HG03439 (cell line): ENCODE results near the gene ADARB1.
"Not testable (repeated sequence)": the region's sequence is repeated elsewhere in the genome, so short reads cannot be mapped to it uniquely, and the experiment has no call there.

Experiments used
- ATAC-seq: cut with Tn5 transposase; IDR thresholded peaks from one replicate; pipeline ENCODE4 v1.9.1; 2021; ENCODE audit warnings: mild to moderate bottlenecking, moderate library complexity; ENCODE audit not compliant: unreplicated experiment

ADARB1 gene, protein sequence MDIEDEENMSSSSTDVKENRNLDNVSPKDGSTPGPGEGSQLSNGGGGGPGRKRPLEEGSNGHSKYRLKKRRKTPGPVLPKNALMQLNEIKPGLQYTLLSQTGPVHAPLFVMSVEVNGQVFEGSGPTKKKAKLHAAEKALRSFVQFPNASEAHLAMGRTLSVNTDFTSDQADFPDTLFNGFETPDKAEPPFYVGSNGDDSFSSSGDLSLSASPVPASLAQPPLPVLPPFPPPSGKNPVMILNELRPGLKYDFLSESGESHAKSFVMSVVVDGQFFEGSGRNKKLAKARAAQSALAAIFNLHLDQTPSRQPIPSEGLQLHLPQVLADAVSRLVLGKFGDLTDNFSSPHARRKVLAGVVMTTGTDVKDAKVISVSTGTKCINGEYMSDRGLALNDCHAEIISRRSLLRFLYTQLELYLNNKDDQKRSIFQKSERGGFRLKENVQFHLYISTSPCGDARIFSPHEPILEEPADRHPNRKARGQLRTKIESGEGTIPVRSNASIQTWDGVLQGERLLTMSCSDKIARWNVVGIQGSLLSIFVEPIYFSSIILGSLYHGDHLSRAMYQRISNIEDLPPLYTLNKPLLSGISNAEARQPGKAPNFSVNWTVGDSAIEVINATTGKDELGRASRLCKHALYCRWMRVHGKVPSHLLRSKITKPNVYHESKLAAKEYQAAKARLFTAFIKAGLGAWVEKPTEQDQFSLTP

GRCh38 chr21:45074048-45074817 lies at the start of gene ADARB1:
ADARB1 (plus strand) TSS chr21:45074580; CDS start chr21:45171657, 97,077 bp downstream.
- ATAC-seq = no peak

DNA sequence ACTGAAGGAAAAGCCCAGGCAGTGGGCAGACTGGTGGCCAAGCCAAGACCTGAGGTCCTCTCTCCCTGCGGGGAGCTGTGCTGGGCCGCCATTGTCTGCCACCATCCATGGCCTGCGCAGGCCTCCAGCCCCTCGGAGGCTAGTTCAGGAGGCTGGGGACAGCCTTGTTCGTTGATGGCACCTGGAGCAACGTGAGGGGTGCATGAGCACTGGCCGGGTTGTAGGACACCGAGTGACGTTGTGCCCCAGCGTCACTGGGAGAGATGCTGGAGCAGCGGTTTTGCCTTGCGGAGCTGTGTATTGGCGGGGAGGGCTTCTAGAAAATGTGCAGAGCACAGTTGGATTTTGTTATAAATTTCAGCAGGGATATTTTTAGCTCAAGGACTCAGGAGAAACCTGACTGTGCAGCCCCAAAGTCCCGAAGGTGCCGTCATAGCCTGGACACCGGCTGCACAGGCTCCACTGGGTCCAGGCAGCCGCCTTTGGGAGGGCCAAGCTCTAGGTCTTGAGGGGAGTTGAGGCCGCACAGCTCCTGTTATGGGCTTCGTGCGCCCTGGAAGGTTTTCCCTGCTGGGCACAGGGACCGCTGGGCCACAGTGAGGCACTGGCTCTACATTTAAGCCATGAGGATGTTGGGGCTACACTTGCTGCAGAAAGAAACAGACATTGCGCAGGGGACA lies 48.2 kb upstream of the ADARB1 start:
- ATAC-seq = no peak

DNA sequence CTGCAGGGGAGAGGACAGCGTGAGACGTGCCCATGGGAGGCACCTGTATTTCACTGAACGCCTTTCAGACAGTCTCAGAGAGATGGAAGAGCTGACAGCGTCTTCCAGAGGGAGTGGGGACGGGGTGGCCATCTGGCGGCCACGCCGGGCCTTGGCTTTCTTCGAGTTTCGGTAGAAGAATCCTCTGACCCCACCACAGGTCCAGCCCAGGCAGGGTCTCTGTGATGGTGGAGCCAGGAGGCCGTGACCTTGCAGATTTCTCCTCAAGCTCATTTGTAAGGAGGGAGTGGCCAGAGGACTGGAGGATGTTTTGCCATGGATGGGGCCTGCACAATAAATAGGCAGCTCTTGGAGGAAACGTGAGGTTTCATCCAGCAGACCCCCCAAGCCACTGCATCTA lies 47.6 kb upstream of the ADARB1 start:
- no peak for ATAC-seq

DNA sequence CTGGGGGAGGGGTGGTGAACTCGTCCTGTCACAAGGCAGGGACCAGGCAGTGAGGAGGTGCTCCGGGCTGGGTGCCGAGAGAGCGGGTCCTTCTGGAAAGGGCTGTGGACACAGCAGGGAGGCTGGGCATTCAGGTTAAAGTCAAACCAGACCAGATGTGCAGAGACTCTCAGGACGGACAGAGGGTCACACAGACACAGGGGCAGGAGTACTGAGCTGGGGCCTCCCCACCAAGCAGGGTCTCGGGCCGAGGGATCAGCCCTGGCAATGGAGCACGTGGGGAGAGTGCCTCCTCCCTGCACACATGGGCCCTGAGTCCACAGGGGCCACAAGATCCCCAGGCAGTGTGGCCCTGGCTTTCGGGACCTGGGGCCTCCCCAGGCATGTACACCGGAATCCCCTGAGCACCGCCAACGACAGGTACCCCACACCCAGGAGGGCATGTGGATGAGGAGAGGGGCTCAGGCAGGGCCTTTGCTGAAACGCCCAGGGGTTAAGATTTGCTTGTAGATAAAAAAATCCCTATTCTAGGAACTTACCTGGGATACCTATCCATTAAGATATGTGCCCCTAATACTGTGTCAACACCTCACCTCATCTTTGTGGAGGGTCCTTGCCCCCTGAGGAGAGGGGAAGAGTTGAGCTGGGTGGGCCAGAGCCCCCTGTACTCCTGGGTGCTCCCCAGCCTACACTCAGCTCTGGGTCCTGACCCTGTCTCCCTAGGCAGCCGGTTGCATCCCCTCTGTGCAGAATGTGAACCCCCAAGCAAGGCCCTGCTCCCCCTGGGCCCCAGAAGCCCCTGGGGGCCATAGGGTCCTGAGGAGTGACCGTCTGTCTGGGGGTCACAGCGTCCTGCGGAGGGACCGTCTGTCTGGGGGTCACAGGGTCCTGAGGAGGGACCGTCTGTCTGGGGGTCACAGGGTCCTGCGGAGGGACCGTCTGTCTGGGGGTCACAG lies 46.9 kb upstream of the ADARB1 start:
- no peak for ATAC-seq

- ATAC-seq = not testable (repeated sequence)
Measured at GRCh38 chr21:45028645-45029044, 45.7 kb upstream of the ADARB1 start.

- ATAC-seq = no peak
Measured at GRCh38 chr21:45029298-45029947, 45.0 kb upstream of the ADARB1 start.

- ATAC-seq = no peak
Measured at GRCh38 chr21:45029948-45030681, 44.3 kb upstream of the ADARB1 start.

GRCh38 chr21:45030682-45031570 lies 43.5 kb upstream of the ADARB1 start:
- ATAC-seq = no peak

GRCh38 chr21:45031571-45032191 lies 42.7 kb upstream of the ADARB1 start:
- ATAC-seq = no peak

DNA sequence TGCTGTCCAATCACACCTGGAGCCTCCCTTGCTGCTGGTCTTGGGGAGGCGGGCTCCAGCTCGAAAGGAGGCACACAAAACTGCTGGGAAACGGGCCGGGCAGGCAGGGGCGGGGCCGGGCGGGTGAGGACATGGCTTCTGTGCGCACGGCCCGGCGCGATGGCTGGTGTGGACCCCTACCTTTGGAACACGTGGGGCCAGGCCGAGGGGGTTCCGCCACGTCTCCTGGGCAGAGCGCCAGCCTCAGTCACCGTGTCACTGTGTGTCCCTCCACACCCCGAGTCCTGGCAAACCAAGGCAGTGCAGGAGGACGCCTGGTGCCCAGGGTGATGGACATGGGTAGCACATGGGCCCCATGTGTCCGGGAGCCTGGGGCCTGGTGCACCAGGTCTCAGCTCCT lies 42.0 kb upstream of the ADARB1 start:
- ATAC-seq = no peak

GRCh38 chr21:45032977-45033710 lies 41.2 kb upstream of the ADARB1 start:
- ATAC-seq = no peak

- no peak for ATAC-seq
Measured at GRCh38 chr21:45033791-45034555, 40.4 kb upstream of the ADARB1 start.

- no peak for ATAC-seq
Measured at GRCh38 chr21:45034556-45035476, 39.6 kb upstream of the ADARB1 start.

DNA sequence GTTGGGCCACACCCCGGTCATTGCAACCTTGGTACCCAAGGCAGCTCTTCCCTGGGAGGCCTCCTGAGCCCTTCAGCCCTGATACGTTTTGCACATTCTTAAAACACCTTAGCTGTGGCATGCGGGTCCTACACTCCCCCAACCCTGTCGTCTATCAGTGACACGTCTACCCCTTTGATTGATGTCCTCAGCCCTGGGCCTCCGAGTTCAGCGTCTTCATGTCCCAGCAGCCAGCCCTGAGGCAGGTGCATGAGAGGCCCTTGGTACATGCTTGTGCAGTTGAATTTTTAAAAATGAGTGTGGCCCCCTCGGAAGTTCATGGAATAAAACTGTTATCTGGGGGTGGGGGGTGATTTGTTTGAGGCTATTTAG lies 38.9 kb upstream of the ADARB1 start:
- no peak for ATAC-seq

- no peak for ATAC-seq
Measured at GRCh38 chr21:45036630-45037029, 37.8 kb upstream of the ADARB1 start.
